ENCODE measurements around the gene IQCM.

The IQCM gene

GRCh38 chr4:149521611-149522425 lies 293.8 kb downstream of the IQCM start:
- TF ChIP-seq, protein P1, sequence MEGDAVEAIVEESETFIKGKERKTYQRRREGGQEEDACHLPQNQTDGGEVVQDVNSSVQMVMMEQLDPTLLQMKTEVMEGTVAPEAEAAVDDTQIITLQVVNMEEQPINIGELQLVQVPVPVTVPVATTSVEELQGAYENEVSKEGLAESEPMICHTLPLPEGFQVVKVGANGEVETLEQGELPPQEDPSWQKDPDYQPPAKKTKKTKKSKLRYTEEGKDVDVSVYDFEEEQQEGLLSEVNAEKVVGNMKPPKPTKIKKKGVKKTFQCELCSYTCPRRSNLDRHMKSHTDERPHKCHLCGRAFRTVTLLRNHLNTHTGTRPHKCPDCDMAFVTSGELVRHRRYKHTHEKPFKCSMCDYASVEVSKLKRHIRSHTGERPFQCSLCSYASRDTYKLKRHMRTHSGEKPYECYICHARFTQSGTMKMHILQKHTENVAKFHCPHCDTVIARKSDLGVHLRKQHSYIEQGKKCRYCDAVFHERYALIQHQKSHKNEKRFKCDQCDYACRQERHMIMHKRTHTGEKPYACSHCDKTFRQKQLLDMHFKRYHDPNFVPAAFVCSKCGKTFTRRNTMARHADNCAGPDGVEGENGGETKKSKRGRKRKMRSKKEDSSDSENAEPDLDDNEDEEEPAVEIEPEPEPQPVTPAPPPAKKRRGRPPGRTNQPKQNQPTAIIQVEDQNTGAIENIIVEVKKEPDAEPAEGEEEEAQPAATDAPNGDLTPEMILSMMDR (IDR thresholded peaks at IDR 0.05) = no peak

DNA sequence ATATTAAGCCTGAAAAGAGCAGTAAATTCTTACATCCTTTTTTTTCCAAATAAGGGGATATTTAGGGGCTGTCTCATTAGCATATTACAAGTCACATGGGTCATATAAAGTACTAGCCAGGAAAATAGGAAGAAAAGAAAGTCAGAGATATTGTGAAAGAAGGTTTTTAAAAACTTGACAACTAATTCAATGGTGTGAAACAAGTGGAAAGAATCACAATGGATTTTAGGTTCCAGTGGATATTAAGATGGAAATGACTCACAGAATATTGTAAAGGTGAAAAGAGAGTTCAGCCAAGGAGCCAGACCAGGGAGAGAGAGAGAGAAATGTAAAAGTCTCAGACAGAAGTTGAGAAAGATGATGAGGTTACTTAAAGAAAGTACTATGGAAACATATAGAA lies 297.2 kb downstream of the IQCM start:
- TF ChIP-seq, protein P1 (IDR thresholded peaks at IDR 0.05) = no peak

GRCh38 chr4:149513081-149513480 lies 302.6 kb downstream of the IQCM start:
- TF ChIP-seq, protein P1 (IDR thresholded peaks at IDR 0.05) = no peak

DNA sequence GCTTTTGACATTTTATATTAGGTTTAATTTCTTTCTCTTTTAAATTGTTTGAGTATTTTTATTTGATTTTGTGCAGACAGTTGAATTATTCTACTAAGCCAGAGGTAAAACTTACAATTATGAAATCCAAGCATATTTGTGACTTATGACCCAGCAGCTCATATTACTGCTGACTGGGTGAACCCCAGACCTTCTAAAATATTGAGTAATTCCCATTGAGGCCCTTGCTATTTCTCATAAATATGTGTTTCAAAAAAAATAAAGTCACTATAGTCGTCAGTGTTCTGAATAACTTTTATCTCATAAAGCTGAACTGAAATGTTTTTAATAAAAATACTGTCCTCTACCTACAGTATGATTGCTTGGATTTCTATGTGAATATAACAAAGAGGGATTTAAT lies 303.1 kb downstream of the IQCM start:
- TF ChIP-seq, protein P1 (IDR thresholded peaks at IDR 0.05) = no peak

GRCh38 chr4:149511558-149512298 lies 303.9 kb downstream of the IQCM start:
- TF ChIP-seq, protein P1 (IDR thresholded peaks at IDR 0.05) = no peak; the same call in 1 of the 2 replicates

GRCh38 chr4:149500806-149501205 lies 314.8 kb downstream of the IQCM start:
- TF ChIP-seq, protein P1 (IDR thresholded peaks at IDR 0.05) = no peak

GRCh38 chr4:149499726-149500125 lies 315.9 kb downstream of the IQCM start:
- TF ChIP-seq, protein P1 (IDR thresholded peaks at IDR 0.05) = no peak

All from LNCAP (cell line).